T follicular helper cell (primary cell): ENCODE results near the gene TCERG1L.
"Not testable (repeated sequence)": the region's sequence is repeated elsewhere in the genome, so short reads cannot be mapped to it uniquely, and the experiment has no call there.

Experiments used
- DNase-seq: peaks from one replicate; pipeline ENCODE4 v3.0.0-alpha.2; 2020; ENCODE audit warnings: low read depth

The TCERG1L gene

DNA sequence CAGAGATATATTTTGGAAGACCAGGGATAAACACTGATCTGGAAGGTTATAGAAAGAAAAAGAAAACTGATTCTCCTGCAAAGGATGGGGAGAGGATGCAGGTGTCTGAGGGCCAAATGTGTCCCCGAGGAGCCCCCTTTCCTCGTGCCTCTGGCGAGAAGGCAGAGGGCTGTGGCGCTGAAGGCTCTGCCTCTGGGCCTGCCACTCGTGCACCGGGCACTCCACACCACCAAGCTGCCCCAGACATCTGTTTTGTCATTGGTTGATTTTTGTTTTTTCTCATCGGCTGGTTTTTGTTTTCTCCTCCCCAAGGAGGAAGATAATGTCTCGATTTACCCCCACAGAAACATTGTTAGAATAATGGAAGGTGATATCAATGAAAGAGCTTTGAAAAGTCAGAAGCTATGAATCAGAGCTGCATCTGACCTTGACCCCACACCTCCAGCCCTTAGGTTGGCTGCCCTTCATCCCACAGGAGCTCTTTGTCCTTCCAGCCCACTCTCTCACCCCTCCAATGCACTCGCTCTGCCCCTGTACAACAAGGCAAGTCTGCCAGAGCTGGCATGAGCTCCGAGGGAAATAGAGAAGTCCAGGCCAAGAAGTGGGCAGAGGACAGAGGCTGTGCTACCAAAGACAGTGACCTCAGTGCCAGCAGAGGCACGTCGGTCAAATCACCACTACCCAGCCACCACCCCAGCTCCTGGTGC is 124.8 kb downstream of the TCERG1L start:
- DNase-seq = no peak

- no peak for DNase-seq
Measured at GRCh38 chr10:131184503-131184902, 127.0 kb downstream of the TCERG1L start.

DNA sequence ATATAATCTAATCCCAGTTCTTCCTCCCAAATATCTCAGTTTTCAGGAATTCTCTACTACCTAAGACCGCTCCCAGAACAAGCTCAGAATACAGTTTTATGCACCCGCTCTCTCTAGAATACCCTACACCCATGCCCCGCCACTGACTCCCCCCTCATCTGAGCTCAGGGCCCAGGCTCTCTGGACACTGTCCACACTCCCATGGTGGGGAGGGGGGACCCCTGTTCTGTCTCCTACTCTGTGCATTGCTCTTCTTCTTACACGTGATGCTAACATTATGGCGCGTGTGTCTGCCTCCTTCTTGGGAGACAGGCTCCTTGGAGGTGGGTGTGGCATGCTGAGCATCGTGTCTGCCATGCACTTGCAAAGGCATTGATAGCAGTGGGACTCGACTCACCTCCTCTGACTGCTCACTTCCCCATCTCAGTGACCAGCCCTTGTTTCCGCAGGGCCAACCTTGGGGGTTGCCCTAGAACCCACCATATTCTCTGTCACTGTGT is 127.9 kb downstream of the TCERG1L start:
- no peak for DNase-seq

GRCh38 chr10:131181456-131181855 is 130.1 kb downstream of the TCERG1L start:
- no peak for DNase-seq

DNA sequence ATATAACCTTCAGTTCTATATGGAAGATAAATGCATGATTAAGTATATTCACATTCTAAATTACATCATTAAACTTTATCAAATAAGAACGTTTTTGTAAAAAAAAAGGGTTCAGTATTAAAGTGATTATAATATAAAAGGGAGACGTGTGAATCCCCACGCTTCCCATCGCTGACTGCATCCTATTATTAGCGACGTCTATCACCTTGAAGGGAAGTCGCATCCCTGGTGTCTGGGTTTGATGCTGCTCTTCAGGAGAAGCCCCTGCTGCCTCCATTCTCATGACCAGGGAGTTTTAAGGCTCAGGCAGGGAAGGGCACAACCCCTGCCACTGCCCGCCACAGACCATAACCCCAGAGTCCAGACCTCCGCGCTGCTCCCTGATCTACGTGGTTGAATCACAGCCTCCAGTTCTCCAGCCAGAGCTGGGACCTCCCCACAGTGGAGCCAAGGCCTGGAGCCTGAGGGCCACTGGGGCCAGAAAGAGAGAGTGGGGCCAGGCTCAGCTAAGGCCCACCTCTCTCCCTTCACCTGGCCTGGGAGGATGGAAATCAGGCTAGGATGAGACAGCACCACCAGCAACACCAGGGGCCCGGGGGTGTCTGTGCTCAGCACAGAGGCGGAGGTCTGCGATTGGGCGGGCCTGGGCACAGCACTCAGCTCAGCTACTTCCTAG is 130.6 kb downstream of the TCERG1L start:
- DNase-seq = no peak

- DNase-seq = no peak
Measured at GRCh38 chr10:131180086-131180485, 131.4 kb downstream of the TCERG1L start.

- no peak for DNase-seq
Measured at GRCh38 chr10:131179361-131179760, 132.2 kb downstream of the TCERG1L start.

- no peak for DNase-seq
Measured at GRCh38 chr10:131178521-131179331, 132.8 kb downstream of the TCERG1L start.

GRCh38 chr10:131177431-131178327 is 133.8 kb downstream of the TCERG1L start:
- no peak for DNase-seq

DNA sequence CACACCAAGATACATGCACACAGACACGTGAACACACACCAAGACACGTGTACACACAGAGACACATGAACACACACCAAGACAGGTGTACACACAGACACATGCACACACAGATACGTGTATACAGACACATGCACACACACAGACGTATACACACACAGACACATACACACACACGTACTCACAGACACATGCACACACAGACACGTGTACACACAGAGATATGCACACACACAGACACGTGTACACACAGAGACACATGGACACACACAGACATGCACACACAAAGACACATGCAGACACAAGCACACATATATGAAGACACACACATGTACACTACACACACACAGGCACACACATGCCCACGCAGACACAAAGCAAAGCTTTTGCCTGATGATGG is 134.6 kb downstream of the TCERG1L start:
- no peak for DNase-seq

DNA sequence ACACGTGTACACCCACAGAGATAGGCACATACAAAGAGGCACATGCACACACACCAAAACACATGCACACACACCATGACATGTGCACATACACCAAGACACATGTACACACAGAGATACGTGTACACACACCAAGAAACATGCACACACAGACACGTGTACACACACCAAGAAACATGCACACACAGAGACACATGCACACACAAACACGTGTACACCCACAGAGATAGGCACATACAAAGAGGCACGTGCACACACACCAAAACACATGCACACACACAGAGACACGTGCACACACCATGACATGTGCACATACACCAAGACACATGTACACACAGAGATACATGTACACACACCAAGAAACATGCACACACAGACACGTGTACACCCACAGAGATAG is 135.2 kb downstream of the TCERG1L start:
- not testable (repeated sequence) for DNase-seq

GRCh38 chr10:131175891-131176290 is 135.6 kb downstream of the TCERG1L start:
- no peak for DNase-seq

- no peak for DNase-seq
Measured at GRCh38 chr10:131174651-131175540, 136.6 kb downstream of the TCERG1L start.

DNA sequence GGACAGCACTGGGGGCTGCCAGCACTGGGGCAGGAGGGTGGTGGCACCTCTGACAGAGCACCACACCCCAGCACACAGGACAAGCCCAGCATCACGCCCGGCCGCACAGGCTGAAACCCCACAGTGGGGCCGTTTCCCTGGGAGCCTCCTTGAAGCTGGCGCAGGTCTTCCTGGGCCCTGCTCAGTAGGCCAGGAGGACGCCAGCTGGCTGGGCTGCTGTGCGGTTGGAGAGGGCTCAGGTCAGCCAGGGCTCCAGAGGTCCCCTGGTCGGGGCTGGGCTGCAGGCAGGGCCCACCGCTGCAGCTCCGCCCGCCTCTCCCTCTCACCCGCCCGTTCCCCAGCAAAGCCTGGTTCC is 137.3 kb downstream of the TCERG1L start:
- no peak for DNase-seq

DNA sequence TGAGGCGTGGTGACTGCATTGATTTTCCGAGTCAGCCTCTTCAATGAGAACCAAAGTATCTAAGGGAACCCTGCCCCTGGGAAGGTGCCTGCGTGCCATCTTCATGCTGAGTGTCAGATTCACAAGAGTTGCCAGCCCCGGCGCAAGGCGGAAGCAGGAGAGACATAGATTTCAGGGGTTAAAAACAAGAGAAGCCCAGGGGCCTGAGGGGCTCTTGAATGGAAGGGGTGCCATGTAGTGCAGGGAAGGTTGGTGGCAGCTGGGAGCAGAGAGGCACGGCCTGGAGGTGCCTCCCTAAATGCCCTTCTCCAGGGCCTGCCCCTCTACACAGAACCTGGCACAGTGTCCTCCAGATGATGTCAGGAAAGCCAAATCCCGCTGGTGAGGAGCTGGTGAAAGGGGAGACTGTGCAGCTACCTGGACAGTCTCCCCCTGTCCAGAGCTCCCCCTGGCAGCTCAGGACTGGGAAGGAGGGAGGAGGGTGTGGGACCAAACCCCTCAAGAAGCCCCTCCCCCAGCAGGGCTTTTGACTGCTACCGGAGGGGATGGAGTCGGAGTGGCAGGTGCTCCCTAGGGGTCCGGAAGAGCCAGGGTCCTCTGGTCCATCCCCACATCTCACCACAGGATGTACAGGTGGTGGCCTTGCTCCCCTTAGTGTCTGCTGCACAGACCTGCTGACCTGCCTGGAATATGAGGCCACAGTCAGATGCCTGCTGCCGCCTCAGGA is 137.9 kb downstream of the TCERG1L start:
- no peak for DNase-seq

DNA sequence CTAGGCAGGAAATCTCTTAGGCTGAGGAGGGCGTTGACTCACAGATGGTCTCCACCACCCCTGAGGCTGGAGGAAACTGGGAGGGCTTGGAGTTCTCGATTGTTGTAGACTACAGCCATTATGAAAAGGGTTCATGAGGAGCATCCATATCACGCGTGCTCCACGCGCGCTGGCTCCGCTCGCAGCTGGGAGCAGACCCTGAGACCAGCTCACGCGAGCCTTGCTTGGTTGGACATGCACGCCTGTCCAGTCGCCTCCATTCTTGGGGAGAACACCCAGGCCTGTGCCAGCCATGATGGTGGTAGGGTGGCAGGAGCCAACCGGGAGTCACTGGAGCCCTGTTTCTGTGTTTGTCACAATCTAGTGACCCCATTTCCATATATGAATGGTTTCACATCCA is 139.1 kb downstream of the TCERG1L start:
- no peak for DNase-seq

- DNase-seq = no peak
Measured at GRCh38 chr10:131169146-131169545, 142.4 kb downstream of the TCERG1L start.

- DNase-seq = no peak
Measured at GRCh38 chr10:131168238-131168875, 143.2 kb downstream of the TCERG1L start.
